GM21717 (cell line): Measurements from ENCODE around the gene TENM4.

Experiments used
- ATAC-seq: cut with Tn5 transposase; IDR thresholded peaks from one replicate; pipeline ENCODE4 v1.9.1; 2021; ENCODE audit warnings: mild to moderate bottlenecking, moderate library complexity; ENCODE audit not compliant: unreplicated experiment

The TENM4 gene

GRCh38 chr11:78954261-78954660 lies 486.6 kb downstream of the TENM4 start:
- no peak for ATAC-seq

DNA sequence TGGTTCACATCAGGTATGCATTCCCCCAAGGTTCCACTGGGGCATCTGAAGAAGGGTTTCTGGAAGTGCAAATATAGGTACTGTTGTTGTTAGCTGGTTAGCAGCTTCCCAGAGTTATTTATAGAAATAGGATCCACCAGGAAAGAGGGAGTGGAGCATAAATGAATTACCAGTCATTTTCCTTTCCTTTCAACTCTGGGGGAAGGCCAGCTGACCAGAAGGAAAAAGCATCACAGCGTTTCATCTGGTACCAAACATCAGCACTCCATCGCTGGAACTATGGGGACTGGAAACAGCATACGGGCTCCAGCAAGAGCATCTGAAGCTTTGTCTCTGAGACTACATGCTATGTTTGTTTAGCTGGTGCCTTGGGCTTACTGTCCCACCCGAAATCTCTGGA lies 487.9 kb downstream of the TENM4 start:
- ATAC-seq, result no peak

- no peak for ATAC-seq
Observed at GRCh38 chr11:78952175-78952574, 488.7 kb downstream of the TENM4 start.

GRCh38 chr11:78949976-78950690 lies 490.7 kb downstream of the TENM4 start:
- no peak for ATAC-seq

DNA sequence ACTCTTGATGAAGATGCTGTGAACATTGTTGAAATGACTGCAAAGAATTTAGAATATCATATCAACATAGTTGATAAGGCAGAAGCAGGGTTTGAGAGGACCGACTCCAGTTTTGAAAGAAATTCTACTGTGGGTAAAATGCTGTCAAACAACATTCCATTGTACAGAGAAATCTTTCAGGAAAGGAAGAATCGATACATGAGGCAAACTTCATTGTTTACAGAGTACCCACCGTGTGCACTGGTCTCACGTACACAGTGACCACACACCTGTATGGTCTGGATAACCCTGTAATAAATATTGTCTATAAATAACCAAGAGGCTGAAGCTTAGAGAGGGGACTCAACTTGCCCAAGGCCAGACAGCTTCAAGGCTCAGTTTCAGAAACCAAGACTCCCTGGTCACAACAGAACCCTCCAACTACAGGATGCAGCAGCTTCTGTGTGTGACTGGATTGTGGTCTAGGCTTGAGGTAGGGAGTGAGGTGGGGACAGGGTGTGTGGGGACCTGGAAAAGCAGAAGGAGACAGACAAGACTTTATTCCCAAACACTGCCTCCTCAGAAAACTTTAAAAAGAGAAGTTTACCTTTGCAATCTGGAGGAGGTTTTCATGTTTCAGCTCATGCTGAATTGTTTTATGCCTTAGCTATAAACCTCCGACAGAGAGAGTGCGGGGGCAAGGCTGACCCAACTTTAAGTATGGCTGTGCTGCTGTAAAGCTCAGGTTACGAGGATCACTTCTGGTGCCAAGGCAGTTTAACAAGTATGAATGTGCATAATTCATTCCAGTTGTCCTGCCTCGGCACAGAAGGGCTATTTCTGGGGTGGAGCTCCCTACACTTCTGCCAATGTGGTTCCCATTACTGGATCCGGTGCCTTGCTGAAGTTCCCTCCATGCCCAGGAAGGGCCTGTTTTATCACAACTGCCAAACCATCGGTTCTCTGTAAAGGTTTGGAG lies 493.6 kb downstream of the TENM4 start:
- no peak for ATAC-seq

DNA sequence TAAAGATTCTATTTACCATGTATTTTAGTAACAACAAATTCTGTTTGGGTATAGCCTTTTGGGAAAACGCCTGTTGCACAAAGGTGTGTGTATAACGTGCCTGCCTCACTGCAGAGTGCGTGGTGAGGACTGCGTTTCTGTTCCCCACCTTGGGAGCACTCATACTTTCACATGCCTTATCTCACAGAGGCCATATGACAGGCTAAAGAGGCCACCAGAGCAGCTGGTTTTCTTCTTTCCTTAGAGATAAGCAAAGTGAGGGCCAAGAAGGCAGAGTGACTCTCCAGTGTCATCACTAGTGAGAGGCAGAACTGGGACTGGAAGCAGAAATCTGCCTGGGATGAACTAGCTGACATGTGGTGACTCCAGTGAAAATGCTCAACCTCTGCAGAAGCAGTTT lies 497.0 kb downstream of the TENM4 start:
- no peak for ATAC-seq

DNA sequence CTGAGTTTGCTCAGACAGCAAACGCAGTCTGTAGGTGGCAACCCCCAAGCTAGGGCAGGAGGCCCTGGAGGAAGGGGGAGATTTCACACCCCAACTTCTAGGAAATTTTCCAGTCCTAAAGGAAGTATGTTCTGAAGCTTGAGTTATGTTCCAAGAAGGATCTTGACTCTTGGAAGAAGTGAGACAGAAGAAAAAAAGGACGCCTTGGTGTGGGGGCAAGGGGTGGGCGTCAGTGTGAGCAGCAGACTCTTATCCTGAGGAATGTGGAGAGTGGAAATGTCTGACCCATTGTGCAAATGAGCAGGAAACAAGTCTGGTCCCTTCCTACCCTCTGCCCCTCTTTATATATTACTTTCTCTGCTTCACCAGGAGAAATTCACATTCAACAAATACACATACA lies 497.7 kb downstream of the TENM4 start:
- ATAC-seq, result no peak

GRCh38 chr11:78941226-78941851 lies 499.5 kb downstream of the TENM4 start:
- ATAC-seq, result no peak

DNA sequence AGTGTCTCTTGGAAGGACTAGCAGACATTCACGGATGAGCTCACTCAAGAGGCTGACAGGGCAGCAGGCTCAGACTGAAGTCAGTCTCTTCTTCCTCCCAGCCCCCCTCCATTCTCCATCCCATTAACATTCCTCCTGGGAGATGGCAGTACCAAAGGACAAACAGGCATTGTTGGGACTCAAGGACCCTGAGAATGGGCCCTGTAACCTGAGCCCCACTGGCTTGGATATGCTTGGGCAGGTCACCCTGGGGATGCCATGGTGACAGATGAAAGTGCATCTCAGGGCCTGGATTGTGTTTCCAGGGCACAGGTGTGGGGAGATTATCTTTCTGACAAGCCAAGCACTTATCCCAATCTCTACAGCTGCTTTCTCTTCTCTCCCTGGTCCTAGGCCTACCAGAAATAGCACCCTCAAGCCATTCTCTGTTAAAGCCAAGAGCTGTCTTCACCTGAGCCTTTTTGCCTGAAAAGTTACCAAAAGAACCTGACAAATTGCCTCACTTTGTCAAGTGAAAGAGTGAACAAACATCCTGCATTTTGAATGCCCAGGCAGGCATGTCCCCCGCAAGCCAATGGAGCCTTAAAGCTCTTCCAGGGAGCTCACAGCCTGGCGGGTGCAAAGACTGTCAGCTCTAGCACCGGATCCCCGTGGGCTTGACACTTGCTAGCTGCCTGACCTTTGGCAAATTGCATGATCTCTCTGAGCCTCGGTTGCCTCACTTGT lies 500.2 kb downstream of the TENM4 start:
- no peak for ATAC-seq

DNA sequence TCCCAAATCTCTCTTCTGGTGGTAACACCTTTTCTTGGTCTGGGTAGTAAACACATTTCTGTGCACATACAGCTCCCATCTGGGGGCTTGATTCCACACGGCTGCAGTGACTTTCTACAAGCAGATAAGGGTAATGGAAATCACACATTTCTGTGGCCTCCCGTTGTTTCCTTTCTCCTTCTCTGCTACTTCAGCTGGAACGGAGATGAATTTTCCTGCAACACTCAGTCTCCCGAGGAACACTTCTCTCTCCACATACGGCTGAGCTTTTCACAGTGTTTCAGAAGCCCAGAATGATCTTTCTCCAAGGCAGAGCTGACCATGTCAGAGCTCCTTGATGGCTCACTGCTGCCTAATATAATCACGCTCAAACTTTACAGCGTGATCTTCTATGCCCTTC lies 501.9 kb downstream of the TENM4 start:
- no peak for ATAC-seq

GRCh38 chr11:78938036-78938435 lies 502.8 kb downstream of the TENM4 start:
- ATAC-seq, result no peak

DNA sequence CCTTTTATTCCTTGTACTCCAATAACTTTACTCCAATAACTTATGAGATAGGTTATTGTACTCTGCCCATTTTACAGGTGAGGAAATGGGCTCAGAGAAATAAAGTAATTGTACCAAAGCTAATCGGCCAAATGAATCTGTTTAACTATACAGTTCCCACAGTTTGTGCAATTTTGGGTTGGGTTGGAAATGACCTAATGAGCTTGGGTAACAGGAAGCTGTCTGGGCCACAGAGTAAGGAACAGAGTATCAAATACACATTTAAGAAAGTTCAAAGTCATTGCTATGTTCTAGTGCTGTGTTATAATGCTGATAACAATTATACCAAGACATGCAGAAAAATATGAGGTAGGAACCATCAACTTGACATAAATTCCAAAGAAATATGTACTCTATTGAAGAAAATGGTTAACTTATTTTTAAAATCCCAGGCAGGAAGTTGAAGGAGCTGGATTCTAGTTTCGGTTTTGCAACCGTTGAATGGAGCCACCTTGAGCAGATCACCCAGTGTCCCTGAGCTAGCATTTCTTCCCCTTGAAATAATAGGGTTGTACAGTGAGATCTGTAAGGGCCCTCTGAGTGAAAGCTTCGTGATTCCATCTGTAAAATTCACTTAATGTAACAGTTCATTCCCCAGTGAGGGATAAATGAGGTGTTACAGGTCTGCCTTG lies 505.3 kb downstream of the TENM4 start:
- ATAC-seq, result no peak

- no peak for ATAC-seq
Observed at GRCh38 chr11:78933350-78933749, 507.5 kb downstream of the TENM4 start.

DNA sequence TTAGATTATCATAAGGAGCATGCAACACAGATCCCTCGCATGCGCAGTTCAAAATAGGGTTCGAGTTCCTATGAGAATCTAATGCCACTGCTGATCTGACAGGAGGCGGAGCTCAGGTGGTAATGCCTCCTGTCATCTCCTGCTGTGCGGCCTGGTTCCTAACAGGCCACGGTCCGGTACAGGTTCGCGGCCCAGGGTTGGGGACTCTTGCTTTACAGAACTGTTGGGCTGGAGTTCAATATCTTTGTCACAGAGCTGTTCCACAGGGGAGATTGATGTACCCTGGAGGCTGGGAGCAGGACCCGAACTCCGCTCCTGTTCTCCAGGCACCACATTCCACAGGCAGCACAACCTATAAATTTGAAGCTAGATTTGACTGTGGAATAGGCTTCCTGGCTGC lies 508.1 kb downstream of the TENM4 start:
- ATAC-seq, result no peak

DNA sequence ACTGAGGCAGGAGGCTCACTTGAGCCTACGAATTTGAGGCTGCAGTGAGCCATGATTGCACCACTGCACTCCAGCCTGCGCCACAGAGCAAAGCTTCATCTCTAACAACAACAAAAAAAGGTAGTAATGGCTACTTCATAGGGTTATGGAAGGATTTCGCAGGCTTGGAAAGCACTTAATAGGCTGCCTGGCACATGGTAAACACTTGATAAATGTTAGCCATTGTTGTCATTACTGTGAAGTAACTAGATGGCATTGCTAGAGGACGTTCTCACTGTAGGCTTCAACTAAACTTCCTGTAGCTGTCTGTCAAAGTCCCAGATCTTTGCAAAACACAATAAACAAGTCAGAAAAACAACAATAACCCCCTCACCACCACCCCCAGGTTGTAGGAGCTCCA lies 508.9 kb downstream of the TENM4 start:
- ATAC-seq, result no peak

GRCh38 chr11:78930810-78931523 lies 509.9 kb downstream of the TENM4 start:
- ATAC-seq, result no peak

- ATAC-seq, result no peak
Observed at GRCh38 chr11:78929906-78930220, 511.0 kb downstream of the TENM4 start.

DNA sequence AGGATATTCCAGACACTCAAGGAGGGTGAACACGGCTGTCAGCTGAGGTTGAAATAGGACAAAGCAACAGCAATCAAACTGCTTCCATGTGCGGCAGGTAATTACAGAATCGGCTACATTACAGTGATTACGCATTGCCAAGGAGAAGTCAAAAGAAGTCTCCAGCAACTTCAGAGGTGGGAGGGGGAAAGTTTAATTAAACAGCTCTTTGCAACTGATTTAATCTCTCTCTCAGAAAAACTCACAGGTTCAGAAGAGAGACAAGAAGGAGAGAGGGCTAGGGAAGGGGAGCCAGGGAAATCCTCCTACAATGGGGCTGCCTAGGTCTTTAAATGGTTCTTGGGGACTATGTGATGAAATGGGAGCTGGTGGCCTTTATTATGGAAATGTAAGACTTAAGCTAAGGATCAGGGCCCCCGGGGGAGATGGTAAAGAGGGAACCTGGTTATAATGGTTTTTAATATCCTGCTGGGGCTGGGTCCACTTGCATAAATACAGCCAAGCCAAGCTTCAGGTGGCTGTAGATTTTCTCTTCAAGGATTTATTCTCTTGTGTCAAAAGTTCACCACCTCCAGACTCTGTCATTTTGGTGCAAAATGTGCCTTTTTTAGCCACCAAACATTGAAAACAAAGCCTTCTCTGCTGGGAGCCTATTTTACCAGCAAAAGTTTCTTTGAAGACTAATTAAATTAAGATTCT lies 511.5 kb downstream of the TENM4 start:
- no peak for ATAC-seq

DNA sequence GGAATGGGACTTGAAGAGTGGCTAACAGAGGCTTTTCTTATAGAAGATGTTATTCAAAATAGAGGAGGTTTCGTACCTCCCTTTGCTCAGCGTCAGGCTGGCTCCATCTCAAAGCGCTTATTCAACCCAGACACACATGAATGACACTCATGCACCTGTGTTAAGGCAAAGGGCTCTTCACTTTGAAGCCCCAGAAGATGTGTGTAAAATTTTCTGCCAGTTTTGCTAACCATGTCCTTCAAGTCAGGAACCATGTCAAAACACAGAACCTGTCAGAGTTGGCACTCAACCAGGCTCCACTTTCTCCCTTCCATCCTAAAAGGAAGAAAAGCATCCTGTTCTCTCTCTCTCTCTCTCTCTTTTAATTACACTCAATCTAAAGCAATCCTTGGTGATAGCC lies 513.3 kb downstream of the TENM4 start:
- no peak for ATAC-seq
